ENCODE data around the gene ZNF148.

ZNF148 gene

DNA sequence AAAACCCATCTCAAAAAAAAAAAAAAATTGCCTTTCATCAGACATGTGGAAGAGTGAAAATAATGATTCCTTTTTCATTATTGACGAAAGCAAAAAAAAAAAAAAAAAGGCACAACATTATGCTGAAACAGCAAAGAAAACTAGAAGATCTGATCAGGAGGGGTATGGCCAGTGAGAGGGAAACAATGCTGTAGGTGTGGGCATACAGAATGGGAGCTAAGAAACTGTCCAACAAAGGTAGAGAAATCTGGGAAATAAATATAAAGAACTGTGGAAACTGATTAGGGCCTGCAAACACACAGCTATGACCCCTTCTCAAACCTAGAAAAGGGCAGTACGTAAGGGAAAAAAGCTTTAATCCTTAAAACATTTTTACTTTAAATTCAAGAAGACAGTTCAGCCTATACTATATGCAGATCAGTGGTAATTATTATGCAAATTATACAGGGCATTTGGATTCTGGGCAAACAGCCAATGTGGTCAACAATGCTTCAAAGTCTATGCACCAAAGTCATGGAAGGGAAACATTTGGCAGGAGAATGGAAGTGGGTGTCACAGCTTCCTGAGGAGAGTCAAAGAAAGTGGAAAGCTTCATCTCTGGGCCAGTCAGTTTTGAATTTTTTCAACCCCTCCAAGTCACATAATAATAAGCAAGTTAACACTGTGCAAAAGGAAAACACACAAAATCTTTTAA lies 94.3 kb downstream of the ZNF148 start:
- no peak for DNase-seq (ENCODE audit: low read depth)

- no peak for DNase-seq (ENCODE audit: low read depth)
Measured at GRCh38 chr3:125278155-125278554, 97.0 kb downstream of the ZNF148 start.

DNA sequence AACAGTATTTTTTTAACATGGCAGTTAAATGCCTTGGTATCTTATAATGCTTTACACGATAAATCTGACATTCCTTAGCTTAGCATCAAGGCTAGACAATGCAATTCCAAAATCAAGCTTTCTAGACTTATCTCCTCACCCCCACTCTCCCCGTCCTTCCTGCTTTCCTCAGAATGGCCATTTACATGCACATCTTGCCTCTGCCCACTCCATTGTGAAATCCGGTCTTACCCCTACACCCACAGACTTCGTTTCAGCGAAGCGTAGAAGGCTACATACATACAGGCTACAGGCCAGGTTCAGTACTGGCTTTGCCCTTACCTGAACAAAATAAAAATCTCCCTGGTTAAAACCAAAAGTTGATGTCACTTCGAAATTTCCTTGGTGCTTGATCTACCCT lies 104.0 kb downstream of the ZNF148 start:
- no peak for DNase-seq (ENCODE audit: low read depth)

- no peak for DNase-seq (ENCODE audit: low read depth)
Measured at GRCh38 chr3:125267460-125267859, 107.7 kb downstream of the ZNF148 start.

- no peak for DNase-seq (ENCODE audit: low read depth)
Measured at GRCh38 chr3:125266971-125267370, 108.2 kb downstream of the ZNF148 start.

GRCh38 chr3:125262161-125262560 lies 113.0 kb downstream of the ZNF148 start:
- no peak for DNase-seq (ENCODE audit: low read depth)

- DNase-seq (ENCODE audit: low read depth), result no peak
Measured at GRCh38 chr3:125261031-125261430, 114.1 kb downstream of the ZNF148 start.

DNA sequence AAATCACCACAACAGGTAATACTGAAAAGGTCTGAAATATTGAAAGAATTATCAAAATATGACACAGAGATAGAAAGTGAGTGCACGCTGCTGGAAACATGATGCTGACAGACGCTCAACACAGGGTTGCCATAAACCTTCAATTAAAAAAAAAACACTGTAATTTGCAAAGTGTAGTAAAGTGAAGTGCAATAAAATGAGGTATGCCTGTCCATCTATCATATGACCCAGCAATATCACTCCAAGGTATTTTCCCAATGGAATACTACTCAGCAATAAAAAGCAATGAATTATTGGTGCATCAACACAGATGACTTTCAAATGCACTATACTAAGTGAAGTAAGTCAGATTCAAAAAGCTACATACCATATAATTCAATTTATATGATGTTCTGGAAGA lies 115.0 kb downstream of the ZNF148 start:
- no peak for DNase-seq (ENCODE audit: low read depth)

DNA sequence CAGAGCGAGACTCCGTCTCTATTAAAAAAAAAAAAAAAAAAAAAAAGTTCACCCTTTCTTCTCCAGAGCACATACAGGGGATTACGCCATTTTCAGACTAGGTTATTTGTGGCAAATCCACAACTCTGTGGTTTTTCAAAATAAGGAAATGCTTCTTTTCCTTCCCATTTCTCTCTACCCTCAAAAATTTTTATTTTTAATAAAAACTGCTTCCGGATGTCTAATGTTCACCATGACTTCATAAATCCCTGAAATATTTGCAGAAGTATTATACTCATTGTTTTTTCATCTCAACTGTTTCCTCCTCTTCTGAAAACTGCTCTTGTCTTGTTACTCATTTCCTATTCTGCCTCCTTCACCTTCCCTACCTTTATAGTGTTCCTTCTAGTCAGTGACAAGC lies 117.6 kb downstream of the ZNF148 start:
- DNase-seq (ENCODE audit: low read depth), result no peak

- no peak for DNase-seq (ENCODE audit: low read depth)
Measured at GRCh38 chr3:125256675-125257074, 118.5 kb downstream of the ZNF148 start.

DNA sequence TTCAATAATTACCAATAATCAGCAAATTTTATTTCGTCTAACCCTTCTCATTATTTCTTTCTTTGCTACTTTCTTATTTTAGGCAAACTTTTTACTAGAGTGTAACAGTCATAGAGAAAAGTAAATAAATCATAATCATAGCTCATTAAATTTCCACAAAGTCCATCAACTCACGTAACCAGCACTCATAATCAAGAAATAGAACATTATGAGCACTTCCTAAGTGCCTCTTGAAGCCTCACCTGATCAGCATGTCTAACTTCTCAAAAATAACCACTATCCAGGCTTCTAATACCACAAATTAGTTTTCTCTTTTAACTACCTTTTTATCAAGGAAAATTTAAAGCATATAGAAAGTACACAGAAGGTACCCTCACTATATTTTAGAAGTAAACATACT lies 124.2 kb downstream of the ZNF148 start:
- no peak for DNase-seq (ENCODE audit: low read depth)

DNA sequence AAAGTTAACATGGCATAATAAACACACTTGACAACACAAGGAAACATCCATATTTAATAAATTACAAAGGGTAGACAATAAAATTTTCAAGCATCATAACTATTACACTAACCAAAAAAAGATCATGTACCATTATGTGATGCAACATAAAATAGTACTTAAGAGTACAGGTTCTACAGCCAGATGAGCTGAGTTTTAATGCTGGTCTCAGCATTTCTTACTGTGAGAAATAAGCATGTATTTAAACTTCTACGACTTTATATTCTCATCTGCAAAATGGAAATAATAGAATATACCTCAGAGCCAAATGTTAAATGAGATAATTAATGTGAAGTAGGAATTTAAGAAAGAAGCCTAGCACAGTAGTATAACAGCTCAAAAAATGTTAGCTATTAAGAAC lies 128.9 kb downstream of the ZNF148 start:
- no peak for DNase-seq (ENCODE audit: low read depth)

GRCh38 chr3:125245521-125245920 lies 129.6 kb downstream of the ZNF148 start:
- DNase-seq (ENCODE audit: low read depth), result no peak

DNA sequence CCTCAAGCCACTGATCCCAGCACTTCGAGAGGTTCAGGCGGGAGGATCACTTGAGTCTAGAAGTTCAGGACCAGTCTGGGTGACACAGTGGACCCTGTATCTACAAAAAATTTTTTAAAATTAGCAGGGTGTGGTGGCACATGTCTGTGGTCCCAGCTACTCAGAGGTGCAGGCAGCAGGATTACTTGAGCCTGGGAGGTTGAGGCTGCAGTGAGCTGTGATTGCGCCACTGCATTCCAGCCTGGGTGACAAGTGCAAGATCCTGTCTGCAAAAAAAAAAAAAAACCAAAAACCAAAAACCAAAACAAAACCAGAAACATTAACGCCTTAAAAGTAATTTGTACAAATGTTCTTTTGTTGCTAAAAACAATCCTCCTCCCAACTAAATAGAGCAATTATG lies 134.6 kb downstream of the ZNF148 start:
- DNase-seq (ENCODE audit: low read depth), result no peak

GRCh38 chr3:125239266-125239665 lies 135.9 kb downstream of the ZNF148 start:
- no peak for DNase-seq (ENCODE audit: low read depth)

DNA sequence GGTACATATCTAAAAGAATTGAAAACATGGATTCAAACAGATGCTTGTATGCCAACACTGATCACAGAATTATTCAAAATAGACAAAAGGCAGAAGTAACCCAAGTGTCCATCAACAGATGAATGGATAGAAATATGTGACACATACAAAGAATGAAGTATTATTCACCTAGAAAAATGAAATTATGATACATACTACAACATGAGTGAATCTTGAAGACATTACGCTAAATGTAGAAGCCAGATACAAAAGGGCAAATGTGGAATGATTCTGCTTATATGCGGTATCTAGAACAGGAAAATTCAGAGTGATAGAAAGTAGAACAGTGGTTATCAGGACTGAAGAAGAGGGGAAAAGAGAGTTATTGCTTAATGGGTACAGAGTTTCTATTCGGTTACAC lies 136.4 kb downstream of the ZNF148 start:
- no peak for DNase-seq (ENCODE audit: low read depth)

- no peak for DNase-seq (ENCODE audit: low read depth)
Measured at GRCh38 chr3:125236331-125236903, 138.7 kb downstream of the ZNF148 start.

DNA sequence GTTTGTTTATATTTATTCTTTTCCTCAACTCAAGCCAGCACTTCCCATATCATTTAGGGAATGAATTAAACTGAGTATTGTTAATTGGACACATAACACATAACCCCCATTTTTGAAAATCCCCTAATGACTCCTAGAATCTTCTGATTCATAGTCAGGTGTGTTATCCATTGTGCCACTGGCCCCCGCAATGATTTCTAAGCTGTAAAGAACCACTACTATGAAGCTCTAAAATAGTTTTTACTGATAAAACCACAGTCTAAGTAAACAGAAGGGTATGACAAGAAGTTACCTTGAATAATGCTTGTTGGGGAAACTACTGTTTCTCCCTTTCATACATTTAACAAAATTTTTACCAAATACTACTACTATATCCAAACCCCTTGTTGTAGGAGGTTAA lies 140.3 kb downstream of the ZNF148 start:
- DNase-seq (ENCODE audit: low read depth), result no peak

GRCh38 chr3:125232401-125232800 lies 142.7 kb downstream of the ZNF148 start:
- DNase-seq (ENCODE audit: low read depth), result no peak

- DNase-seq (ENCODE audit: low read depth), result no peak
Measured at GRCh38 chr3:125231895-125232294, 143.2 kb downstream of the ZNF148 start.

DNA sequence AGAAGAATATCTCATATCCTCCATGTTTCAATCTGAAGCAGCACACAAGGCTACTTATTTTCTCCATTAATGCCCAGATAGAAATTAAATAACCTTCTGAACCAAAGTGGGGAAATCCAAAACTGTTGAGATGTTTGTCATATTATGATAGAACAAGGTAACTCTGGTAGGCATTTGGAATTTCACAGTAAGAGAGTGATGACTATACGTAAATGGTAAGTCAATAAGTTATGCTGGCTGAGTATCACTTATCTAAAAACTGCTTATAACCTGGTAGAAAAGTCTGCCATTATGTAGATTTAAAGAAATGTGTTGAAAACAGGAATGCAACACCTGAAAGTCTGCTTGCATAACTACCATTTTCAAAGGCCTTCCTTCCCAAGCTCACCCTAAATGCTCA lies 145.4 kb downstream of the ZNF148 start:
- no peak for DNase-seq (ENCODE audit: low read depth)

- no peak for DNase-seq (ENCODE audit: low read depth)
Measured at GRCh38 chr3:125229168-125229567, 146.0 kb downstream of the ZNF148 start.

- DNase-seq (ENCODE audit: low read depth), result no peak
Measured at GRCh38 chr3:125221831-125222230, 153.3 kb downstream of the ZNF148 start.

- DNase-seq (ENCODE audit: low read depth), result no peak
Measured at GRCh38 chr3:125220727-125221429, 154.2 kb downstream of the ZNF148 start.

All from stimulated activated CD8-positive, alpha-beta memory T cell treated with anti-CD3 and anti-CD28 coated beads, Interleukin-15, amount 100 ng/mL, for 1 hour (primary cell).